Middle frontal gyrus (tissue), 1 donor: ENCODE results near the gene OGA.
"Not testable (repeated sequence)": the region's sequence is repeated elsewhere in the genome, so short reads cannot be mapped to it uniquely, and the experiment has no call there.

ENCODE experiments used
- DNase-seq: peaks from one replicate; pipeline ENCODE4 v3.0.0-alpha.2; 2015; ENCODE audit warnings: low spot score; ENCODE audit errors: extremely low spot score

Gene OGA

GRCh38 chr10:101807158-101807557 lies 11.1 kb downstream of the OGA start:
- peak; percentile 32 for DNase-seq

- no peak for DNase-seq
These were observed 14.7 kb downstream of the OGA start for GRCh38 chr10:101803511-101803910.

GRCh38 chr10:101797403-101798059 lies 20.7 kb downstream of the OGA start:
- DNase-seq, result no peak

GRCh38 chr10:101793526-101793925 lies 24.7 kb downstream of the OGA start:
- no peak for DNase-seq

- DNase-seq, result no peak
These were observed 28.6 kb downstream of the OGA start for GRCh38 chr10:101789686-101790085.

GRCh38 chr10:101789231-101789630 lies 29.0 kb downstream of the OGA start:
- not testable (repeated sequence) for DNase-seq

- DNase-seq, result no peak
These were observed 32.4 kb downstream of the OGA start for GRCh38 chr10:101785801-101786200.

GRCh38 chr10:101784558-101784957 lies 33.7 kb downstream of the OGA start:
- no peak for DNase-seq

GRCh38 chr10:101783736-101784118 lies 34.5 kb downstream of the OGA start:
- no peak for DNase-seq

GRCh38 chr10:101782811-101783735 lies 35.2 kb downstream of the OGA start, which contains the start of gene NPM3:
TSS of gene NPM3 (minus strand) at chr10:101783446. CDS start at chr10:101783390, 56 bp downstream.
- DNase-seq, result peak; percentile 52

- DNase-seq, result no peak
These were observed 36.0 kb downstream of the OGA start for GRCh38 chr10:101781984-101782810.

- no peak for DNase-seq
These were observed 36.6 kb downstream of the OGA start for GRCh38 chr10:101781655-101781983.

- peak; percentile 36 for DNase-seq
These were observed 37.2 kb downstream of the OGA start for GRCh38 chr10:101780818-101781654.

GRCh38 chr10:101780187-101780817 lies 37.9 kb downstream of the OGA start:
- DNase-seq, result no peak

- DNase-seq, result no peak
These were observed 38.6 kb downstream of the OGA start for GRCh38 chr10:101779544-101780186.

- no peak for DNase-seq
These were observed 39.3 kb downstream of the OGA start for GRCh38 chr10:101778781-101779543.

- DNase-seq, result no peak
These were observed 40.0 kb downstream of the OGA start for GRCh38 chr10:101778151-101778780.

- DNase-seq, result no peak
These were observed 40.6 kb downstream of the OGA start for GRCh38 chr10:101777619-101778145.
